HEK293T (cell line): Measurements from ENCODE around the gene RAB32.

ENCODE experiments used
- ARNT ChIP-seq: fragments of 450-650 bp; IDR thresholded peaks from 2 replicates; pipeline ENCODE4 v1.6.1; 2017; ENCODE audit warnings: mild to moderate bottlenecking
- CTBP1 ChIP-seq: fragments of 450-650 bp; IDR thresholded peaks from 2 replicates; pipeline ENCODE4 v1.6.1; 2016; ENCODE audit warnings: borderline replicate concordance
- FOXM1 ChIP-seq: fragments of 450-650 bp; IDR thresholded peaks from 2 replicates; pipeline ENCODE4 v1.6.1; 2017; ENCODE audit warnings: mild to moderate bottlenecking, borderline replicate concordance
- L3MBTL2 ChIP-seq: fragments of 450-650 bp; conservative IDR thresholded peaks from 2 replicates; pipeline ENCODE4 v1.6.1; 2016; ENCODE audit warnings: mild to moderate bottlenecking
- TARDBP ChIP-seq: fragments of 450-650 bp; IDR thresholded peaks from 2 replicates; pipeline ENCODE4 v1.6.1; 2016
- ZNF384 ChIP-seq: fragments of 450-650 bp; IDR thresholded peaks from 2 replicates; pipeline ENCODE4 v1.6.1; 2016
- TF ChIP-seq, protein P1 (sequence below): fragments of 450-650 bp; IDR thresholded peaks from 2 replicates; pipeline ENCODE4 v1.6.1; 2016

DNA sequence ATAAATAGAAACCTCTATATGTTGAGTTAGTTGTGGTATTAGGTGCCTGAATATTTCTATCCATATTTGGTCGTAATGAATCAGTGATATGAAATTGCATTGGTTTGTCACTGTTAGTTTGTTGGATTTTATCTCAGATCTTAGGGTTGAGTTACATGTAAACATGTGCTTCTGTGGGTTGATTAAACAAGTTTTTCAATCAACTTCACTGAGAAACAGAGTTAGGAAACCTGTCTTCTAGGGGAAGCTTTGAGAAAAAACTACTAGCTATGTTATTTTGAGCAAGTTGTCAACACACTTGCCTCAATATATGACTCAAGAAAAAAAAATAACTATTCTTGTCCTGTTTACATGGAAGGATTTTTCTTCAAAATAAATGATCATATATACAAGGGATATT, 40.3 kb downstream of the RAB32 start:
- no peak for TF ChIP-seq TARDBP
- no peak for TF ChIP-seq CTBP1
- TF ChIP-seq ARNT: no peak
- TF ChIP-seq FOXM1: no peak
- TF ChIP-seq, protein P1, sequence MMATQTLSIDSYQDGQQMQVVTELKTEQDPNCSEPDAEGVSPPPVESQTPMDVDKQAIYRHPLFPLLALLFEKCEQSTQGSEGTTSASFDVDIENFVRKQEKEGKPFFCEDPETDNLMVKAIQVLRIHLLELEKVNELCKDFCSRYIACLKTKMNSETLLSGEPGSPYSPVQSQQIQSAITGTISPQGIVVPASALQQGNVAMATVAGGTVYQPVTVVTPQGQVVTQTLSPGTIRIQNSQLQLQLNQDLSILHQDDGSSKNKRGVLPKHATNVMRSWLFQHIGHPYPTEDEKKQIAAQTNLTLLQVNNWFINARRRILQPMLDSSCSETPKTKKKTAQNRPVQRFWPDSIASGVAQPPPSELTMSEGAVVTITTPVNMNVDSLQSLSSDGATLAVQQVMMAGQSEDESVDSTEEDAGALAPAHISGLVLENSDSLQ: no peak
- TF ChIP-seq L3MBTL2: no peak
- no peak for TF ChIP-seq ZNF384
